IPS-20b (cell line): ENCODE results near the gene TSSK3.

Experiments used
- H3K27ac ChIP-seq: one replicate; pipeline ENCODE4 v1.5.1; 2013; ENCODE audit warnings: low read length
- H3K27me3 ChIP-seq: 2 replicates; pipeline ENCODE4 v1.6.1; 2013; ENCODE audit warnings: mild to moderate bottlenecking, low read length, inconsistent platforms; ENCODE audit not compliant: insufficient read depth
- H3K36me3 ChIP-seq: 2 replicates; pipeline ENCODE4 v1.6.1; 2013; ENCODE audit warnings: low read depth, mild to moderate bottlenecking, inconsistent platforms, low read length, moderate library complexity; ENCODE audit not compliant: insufficient read depth
- H3K4me1 ChIP-seq: 2 replicates; pipeline ENCODE4 v1.6.1; 2013; ENCODE audit warnings: mild to moderate bottlenecking, control low read depth, inconsistent platforms, low read length, moderate library complexity; ENCODE audit not compliant: insufficient read depth
- H3K4me3 ChIP-seq: 2 replicates; pipeline ENCODE4 v1.5.1; 2013; ENCODE audit warnings: mild to moderate bottlenecking, low read length, inconsistent platforms
- H3K9ac ChIP-seq: 2 replicates; pipeline ENCODE4 v1.6.1; 2013; ENCODE audit warnings: low read depth, mild to moderate bottlenecking, inconsistent platforms, low read length, moderate library complexity
- H3K9me3 ChIP-seq: 2 replicates; pipeline ENCODE4 v1.6.1; 2013; ENCODE audit warnings: mild to moderate bottlenecking, low read depth, low read length, inconsistent platforms; ENCODE audit not compliant: insufficient read depth

Gene TSSK3

DNA sequence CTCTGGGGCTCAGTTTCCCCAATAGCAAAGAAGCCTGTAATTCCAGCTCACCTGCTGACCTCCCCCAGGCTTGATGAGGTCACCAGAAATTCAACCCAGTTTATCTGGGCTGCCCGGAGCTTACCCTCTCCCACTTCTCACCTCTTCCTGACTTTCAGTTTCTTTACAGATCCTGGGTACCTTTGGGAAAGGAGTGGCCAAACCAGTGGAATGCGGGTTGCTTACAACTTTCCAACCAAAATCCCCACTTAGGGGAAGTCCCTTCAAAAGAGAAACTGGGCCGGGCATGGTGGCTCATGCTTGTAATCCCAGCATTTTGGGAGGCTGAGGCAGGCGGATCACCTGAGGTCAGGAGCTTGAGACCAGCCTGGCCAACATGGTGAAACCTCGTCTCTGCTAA lies 20.4 kb upstream of the TSSK3 start:
- Histone ChIP-seq H3K9me3 (no peaks in the 10 kb centered on the region), H3K4me1 (no peaks in the 10 kb centered on the region; the same call in none of the 2 replicates), H3K4me3 (no peak overlapping the region), H3K27me3 (peaks cover 12% of the 10 kb centered on the region), H3K36me3 (no peaks in the 10 kb centered on the region), H3K9ac (no peak overlapping the region), H3K27ac (no peak overlapping the region)

DNA sequence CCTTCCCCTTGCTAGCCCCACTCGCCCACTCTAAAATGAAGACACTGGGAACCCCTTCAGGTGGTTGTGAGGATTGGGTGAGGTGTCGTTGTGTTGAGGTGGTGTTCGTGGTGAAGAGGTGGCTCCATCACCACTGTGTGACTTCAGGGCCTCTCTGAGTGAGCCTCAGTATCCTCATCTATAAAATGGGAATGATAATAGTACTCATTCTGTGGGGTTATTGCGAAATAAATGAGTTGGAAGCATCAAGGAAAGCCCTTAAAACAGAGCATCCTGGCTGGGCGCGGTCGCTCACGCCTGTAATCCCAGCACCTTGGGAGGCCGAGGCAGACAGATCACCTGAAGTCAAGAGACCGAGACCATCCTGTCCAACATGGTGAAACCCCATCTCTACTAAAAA lies 19.6 kb upstream of the TSSK3 start:
- H3K27ac ChIP-seq: no peak overlapping the region
- no peaks in the 10 kb centered on the region for H3K9me3 ChIP-seq
- H3K27me3 ChIP-seq: peaks cover 8% of the 10 kb centered on the region; the same call in 1 of the 2 replicates
- no peaks in the 10 kb centered on the region; the same call in 1 of the 2 replicates for H3K4me1 ChIP-seq
- H3K36me3 ChIP-seq: no peaks in the 10 kb centered on the region
- no peak overlapping the region for H3K4me3 ChIP-seq
- no peak overlapping the region for H3K9ac ChIP-seq

DNA sequence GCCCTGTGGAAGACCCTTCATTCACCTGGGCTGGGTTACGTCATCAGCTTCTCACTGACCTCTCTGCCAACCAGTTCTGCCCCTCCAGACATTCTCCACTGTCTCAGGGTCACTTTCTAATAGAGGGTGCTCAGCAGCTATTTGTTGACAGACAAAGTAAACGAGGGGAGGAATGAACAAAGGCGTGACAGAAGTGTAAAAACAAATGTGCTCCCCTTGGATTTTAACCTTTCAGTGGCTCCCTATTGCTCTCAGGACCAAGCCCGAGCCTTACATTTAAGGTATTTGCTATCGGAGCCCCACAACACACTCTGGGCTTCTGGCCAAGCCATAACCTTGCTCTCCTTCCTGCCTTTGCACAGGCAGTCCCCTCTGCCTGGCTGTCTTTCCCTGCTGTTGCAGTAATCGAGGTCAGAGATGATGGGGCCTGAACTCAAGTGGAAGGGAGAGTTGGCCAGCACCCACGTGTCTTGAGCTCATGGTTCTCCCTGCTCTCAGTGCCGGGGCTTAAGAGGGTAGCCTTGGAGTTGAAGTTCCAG lies 17.0 kb upstream of the TSSK3 start:
- H3K27ac ChIP-seq: no peak overlapping the region
- no peak overlapping the region for H3K4me3 ChIP-seq
- H3K36me3 ChIP-seq: no peaks in the 10 kb centered on the region
- no peaks in the 10 kb centered on the region; the same call in 1 of the 2 replicates for H3K4me1 ChIP-seq
- peaks cover 3% of the 10 kb centered on the region for H3K9me3 ChIP-seq
- peaks cover 22% of the 10 kb centered on the region for H3K27me3 ChIP-seq
- no peak overlapping the region for H3K9ac ChIP-seq

DNA sequence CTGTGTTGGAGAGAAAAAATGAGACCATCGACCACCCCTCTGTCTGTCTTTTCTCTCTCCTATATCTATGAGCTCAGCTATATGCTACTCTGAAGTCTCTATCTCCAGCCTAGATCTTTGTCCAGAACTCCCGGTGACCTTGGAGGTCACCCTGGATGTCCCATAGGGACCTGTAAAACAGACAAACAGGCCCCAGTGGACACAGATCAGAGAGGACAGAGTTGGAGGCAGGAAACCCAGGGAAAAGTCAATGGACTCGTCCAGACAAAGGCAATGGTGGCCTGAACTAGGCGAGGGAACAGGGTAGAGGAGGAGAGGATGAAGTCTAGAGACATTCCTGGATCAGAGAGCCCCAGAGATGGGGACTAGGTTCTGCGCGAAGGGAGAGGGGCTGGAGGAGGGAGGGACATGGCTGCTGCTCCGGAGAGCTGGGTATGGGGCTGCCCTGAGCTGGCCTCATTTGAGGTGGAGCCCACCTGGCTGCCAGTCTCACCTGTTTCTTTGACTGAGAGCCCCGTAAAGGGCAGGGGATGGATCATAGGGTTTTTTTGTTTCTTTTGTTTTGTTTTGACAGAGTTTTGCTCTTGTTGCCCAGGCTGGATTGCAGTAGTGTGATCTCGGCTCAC lies 15.7 kb upstream of the TSSK3 start:
- Histone ChIP-seq H3K4me1 (no peaks in the 10 kb centered on the region), H3K27ac (no peak overlapping the region), H3K36me3 (no peaks in the 10 kb centered on the region), H3K4me3 (no peak overlapping the region), H3K9ac (no peak overlapping the region), H3K9me3 (peaks cover 8% of the 10 kb centered on the region), H3K27me3 (peaks cover 28% of the 10 kb centered on the region)

DNA sequence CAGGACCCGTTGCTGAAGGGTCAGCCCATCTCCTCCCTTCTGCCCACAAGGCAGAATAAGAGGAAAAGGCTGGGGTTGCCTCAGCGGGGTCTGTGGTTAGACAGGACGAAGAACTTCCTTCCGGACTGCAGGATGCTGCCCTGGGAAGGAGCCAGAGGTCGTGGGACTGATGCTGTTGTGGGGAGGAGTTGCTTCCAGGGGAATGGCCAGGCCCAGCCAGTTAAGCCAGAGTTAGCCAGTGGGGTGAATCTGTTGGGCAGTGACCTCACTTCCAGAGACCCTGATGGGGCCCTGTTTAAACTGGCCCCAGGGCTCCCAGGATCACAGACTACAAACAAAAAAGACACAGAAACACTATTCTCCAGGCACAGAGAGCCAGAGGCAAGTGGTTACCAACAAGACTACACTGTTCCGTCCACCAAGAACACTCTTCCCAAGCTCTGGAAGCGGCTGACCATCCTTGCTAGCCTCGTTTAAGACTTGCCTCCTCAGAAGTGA lies 13.1 kb upstream of the TSSK3 start:
- Histone ChIP-seq H3K4me3 (no peak overlapping the region), H3K27ac (no peak overlapping the region), H3K36me3 (no peaks in the 10 kb centered on the region), H3K9ac (no peak overlapping the region), H3K4me1 (peaks cover 3% of the 10 kb centered on the region; the same call in 1 of the 2 replicates), H3K9me3 (peaks cover 8% of the 10 kb centered on the region), H3K27me3 (peaks cover 34% of the 10 kb centered on the region)

DNA sequence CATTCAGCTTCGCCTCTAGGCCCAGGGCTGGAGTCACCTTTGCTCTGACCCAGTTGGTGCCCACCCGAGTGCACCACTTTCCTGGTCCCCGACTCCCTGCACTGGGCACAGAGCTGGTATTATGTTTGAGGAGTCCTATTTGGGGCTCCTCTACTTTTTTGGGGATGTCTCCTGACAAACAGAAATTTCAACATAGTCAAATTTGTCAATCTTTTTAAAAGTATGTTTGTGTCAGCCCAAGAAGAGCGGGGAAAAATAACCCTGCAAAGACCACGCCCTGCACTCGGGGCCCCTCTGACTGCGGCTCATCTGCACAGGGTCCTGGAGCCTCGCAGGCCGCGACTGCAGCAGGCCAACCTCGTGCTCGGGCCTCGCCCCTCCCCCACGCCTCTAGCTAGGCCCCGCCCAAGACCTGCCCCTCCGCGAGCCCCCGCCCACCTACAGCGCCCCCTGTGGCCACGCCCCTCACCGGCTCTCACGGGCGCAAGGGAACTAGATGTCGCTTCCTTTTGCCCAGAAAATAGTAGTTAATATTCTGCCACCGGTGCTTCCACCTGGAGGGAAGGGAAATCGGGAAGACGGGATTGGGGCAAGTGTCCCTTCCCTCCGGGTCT lies 11.4 kb upstream of the TSSK3 start:
- H3K27me3 ChIP-seq: peaks cover 34% of the 10 kb centered on the region
- peak overlapping the region; percentile 63; the same call in 1 of the 2 replicates for H3K9ac ChIP-seq
- peaks cover 8% of the 10 kb centered on the region for H3K9me3 ChIP-seq
- no peaks in the 10 kb centered on the region for H3K36me3 ChIP-seq
- H3K27ac ChIP-seq: no peak overlapping the region
- H3K4me1 ChIP-seq: peaks cover 3% of the 10 kb centered on the region; the same call in 1 of the 2 replicates
- peak overlapping the region; percentile 72 for H3K4me3 ChIP-seq

DNA sequence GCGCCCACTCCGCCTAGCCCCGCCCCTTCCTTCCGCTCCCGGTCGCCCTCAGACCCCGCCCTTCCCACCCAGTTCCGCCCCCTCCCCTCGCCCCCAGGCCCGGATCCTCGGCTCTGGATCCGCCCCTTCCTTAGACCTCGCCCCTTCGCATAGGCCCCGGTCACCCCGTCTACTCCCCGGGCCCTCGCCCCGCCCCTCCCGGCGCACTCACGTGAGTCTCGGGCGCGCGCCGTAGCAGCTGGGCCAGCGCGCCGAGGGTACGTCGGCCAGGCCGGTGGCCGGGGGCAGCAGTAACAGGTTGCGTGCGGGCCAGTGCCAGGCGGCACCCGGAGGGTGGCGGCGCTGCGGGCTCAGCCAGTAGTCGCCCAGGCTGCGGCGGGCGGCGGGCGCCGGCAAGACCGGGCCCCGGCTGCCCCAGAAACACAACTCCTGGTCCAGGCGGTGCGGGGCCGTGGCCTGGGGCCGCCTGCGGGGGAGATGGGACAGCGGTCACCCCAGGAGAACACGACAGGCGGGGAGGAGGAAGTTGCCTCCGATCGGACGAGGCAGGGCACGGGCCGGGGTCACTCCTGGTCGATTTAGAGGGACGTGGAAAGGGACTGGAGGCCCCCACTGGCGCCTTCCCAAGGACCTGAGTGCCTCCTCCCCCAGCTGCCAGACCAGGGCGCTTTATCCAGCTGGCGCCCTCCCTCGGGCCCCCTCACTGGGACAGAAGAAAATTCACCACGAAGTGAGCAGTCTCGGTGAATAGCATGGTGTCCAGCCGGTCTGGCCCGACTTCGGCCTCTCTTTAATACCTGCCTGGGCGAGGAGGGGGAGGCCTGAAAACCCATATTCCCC lies 10.7 kb upstream of the TSSK3 start:
- H3K27ac ChIP-seq: no peak overlapping the region
- peak overlapping the region; percentile 72 for H3K4me3 ChIP-seq
- peak overlapping the region; percentile 81; the same call in 1 of the 2 replicates for H3K9ac ChIP-seq
- H3K27me3 ChIP-seq: peaks cover 28% of the 10 kb centered on the region
- peaks cover 8% of the 10 kb centered on the region for H3K9me3 ChIP-seq
- no peaks in the 10 kb centered on the region for H3K36me3 ChIP-seq
- H3K4me1 ChIP-seq: peaks cover 3% of the 10 kb centered on the region; the same call in 1 of the 2 replicates

DNA sequence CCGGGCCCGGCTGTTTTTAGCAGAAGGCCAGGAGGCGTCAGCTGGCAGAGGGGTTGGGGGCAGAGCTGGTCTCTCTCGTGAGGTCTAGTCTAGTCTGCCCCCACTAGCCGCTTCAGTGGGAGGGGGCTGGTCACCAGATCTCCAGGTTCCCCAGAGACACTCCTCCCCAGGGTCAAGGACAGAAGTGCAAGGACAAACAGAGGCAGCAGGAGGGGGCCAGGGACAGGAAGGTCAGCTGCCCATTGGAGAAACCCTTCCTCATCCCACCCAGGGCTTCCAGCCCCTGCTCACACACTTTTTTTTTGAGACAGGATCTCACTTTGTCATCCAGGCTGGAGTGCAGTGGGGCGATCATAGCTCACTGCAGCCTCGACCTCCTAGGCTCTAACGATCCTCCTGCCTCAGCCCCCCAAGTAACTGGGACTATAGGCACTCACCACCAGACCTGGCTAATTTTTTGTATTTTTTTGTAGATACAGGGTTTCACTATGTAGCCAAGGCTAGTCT lies 10.0 kb upstream of the TSSK3 start:
- peaks cover 3% of the 10 kb centered on the region; the same call in 1 of the 2 replicates for H3K4me1 ChIP-seq
- H3K9me3 ChIP-seq: peaks cover 8% of the 10 kb centered on the region
- peak overlapping the region; percentile 69 for H3K4me3 ChIP-seq
- no peaks in the 10 kb centered on the region for H3K36me3 ChIP-seq
- H3K27me3 ChIP-seq: peaks cover 26% of the 10 kb centered on the region
- peak overlapping the region; percentile 81; the same call in 1 of the 2 replicates for H3K9ac ChIP-seq
- H3K27ac ChIP-seq: no peak overlapping the region

DNA sequence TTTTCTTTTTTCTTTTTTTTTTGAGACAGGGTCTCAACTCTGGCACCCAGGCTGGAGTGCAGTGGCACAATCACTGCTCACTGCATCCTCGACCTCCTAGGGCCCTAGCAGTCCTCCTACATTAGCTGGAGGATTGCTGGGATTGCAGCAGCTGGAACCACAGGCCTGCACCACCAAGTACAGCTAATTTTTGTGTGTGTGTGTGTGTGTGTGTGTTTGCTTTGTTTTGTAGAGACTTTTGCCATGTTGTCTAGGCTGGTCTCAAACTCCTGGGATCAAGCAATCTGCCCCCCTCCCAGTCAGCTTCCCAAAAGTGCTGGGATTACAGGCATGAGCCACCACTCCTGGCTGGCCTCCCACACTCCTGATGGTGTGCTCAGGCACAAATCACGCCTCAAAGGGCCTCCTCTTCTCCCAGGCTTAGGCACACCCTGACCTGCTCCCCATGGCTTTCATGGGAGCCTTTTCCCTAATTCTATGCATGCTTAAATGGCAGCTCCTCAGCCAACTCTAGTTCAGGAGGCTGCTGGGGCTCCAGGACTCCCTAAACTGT lies 9.4 kb upstream of the TSSK3 start:
- Histone ChIP-seq H3K27ac (no peak overlapping the region), H3K9ac (no peak overlapping the region), H3K4me3 (peak overlapping the region; percentile 69; the same call in 1 of the 2 replicates), H3K9me3 (peaks cover 8% of the 10 kb centered on the region), H3K36me3 (no peaks in the 10 kb centered on the region), H3K4me1 (peaks cover 3% of the 10 kb centered on the region; the same call in 1 of the 2 replicates), H3K27me3 (peaks cover 26% of the 10 kb centered on the region)

DNA sequence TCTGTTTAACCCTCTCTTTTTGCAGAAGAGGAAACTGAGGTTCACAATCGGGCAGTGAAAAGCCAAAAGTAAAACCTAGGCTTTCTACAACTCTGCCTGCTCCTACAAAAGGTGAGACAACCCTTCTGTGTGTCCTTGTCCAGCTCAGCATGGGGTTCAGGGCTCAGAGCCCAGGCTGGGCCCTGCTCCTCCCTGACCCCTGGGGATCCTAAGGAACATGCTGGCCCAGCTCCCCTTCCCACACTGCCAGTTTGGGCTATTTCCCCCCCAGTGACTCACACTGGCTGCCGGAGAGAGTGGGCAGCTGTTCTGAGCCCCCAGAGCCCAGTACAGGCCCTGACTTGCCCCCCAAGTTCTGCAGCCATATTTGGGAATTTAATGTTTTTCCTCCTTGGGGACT lies 8.9 kb upstream of the TSSK3 start:
- Histone ChIP-seq H3K27me3 (peaks cover 31% of the 10 kb centered on the region), H3K9me3 (peaks cover 8% of the 10 kb centered on the region), H3K27ac (no peak overlapping the region)

More for the DNA sequence above, 8.9 kb upstream of the TSSK3 start:
- Histone ChIP-seq H3K4me3 (no peak overlapping the region), H3K4me1 (peaks cover 3% of the 10 kb centered on the region; the same call in 1 of the 2 replicates), H3K9ac (no peak overlapping the region), H3K36me3 (no peaks in the 10 kb centered on the region)
